Caco-2 (cell line): Measurements from ENCODE around the gene NUP54. TPM values are rescaled to one million over a fixed set of nuclear protein-coding genes. Genes with fewer than 3 reads are reported as not detected.

Experiments
- BruUV-seq: library from RNA; stranded (reverse); fragments of 400-500 nt; replicated peaks from 2 replicates; lab custom pipeline; 2021; lab: Mats Ljungman, UMichigan
- CTCF ChIA-PET: fragments of 300-600 bp; sonication (Branson Sonifier 250); formaldehyde crosslinking; loops from one replicate; lab custom pipeline; 2022; ENCODE audit warnings: antibody characterized with exemption; lab: Charles Lee
- POLR2A ChIA-PET: fragments of 300-600 bp; sonication (Branson Sonifier 250); formaldehyde crosslinking; loops from one replicate; lab custom pipeline; 2022; ENCODE audit warnings: antibody characterized with exemption; lab: Charles Lee
- DNase-seq, 2 experiments: peaks; one replicate each; pipeline versions ENCODE4 v3.0.0 to v3.0.0-alpha.2; 2020 to 2022
- H3K27me3 ChIP-seq: replicated peaks from 2 replicates; pipeline ENCODE4 v1.6.0; 2011; ENCODE audit warnings: low read length; ENCODE audit not compliant: control insufficient read depth, insufficient read depth
- H3K36me3 ChIP-seq: 2 replicates; pipeline ENCODE4 v1.5.1; 2011; ENCODE audit warnings: low read length; ENCODE audit not compliant: control insufficient read depth, insufficient read depth
- H3K4me1 ChIP-seq: fragments of 250-450 bp; sonication (Bioruptor Pico); 2 replicates; pipeline ENCODE4 v1.5.1; 2020; ENCODE audit warnings: mild to moderate bottlenecking
- H3K4me3 ChIP-seq: 2 replicates; pipeline ENCODE4 v1.5.1; 2011; ENCODE audit warnings: low read depth, mild to moderate bottlenecking, control low read depth, low read length
- H3K9me3 ChIP-seq: fragments of 250-450 bp; sonication (Bioruptor Pico); 2 replicates; pipeline ENCODE4 v1.5.1; 2020; ENCODE audit warnings: mild to moderate bottlenecking, moderate library complexity
- H3K27ac Mint-ChIP-seq: one replicate; pipeline ENCODE4 v1.8.0; 2022; ENCODE audit warnings: mixed read lengths; ENCODE audit not compliant: unreplicated experiment
- H3K27me3 Mint-ChIP-seq: one replicate; pipeline ENCODE4 v1.8.0; 2022; ENCODE audit warnings: mixed read lengths; ENCODE audit not compliant: insufficient read depth, unreplicated experiment
- H3K36me3 Mint-ChIP-seq: one replicate; pipeline ENCODE4 v1.8.0; 2022; ENCODE audit warnings: mild to moderate bottlenecking, mixed read lengths; ENCODE audit not compliant: insufficient read depth, unreplicated experiment
- H3K4me1 Mint-ChIP-seq: one replicate; pipeline ENCODE4 v1.8.0; 2022; ENCODE audit warnings: low read depth, mixed read lengths; ENCODE audit not compliant: unreplicated experiment
- H3K4me3 Mint-ChIP-seq: one replicate; pipeline ENCODE4 v1.8.0; 2022; ENCODE audit warnings: mild to moderate bottlenecking, moderate library complexity, mixed read lengths; ENCODE audit not compliant: unreplicated experiment
- H3K9me3 Mint-ChIP-seq: one replicate; pipeline ENCODE4 v1.8.0; 2022; ENCODE audit warnings: mixed read lengths; ENCODE audit not compliant: unreplicated experiment
- CTCF ChIP-seq, 2 experiments: fragments of 200-600 bp in 1 of 2; IDR thresholded peaks; 1 replicate in 1 of 2; 2 replicates in 1 of 2; pipeline versions ENCODE4 v1.5.1 to v1.8.0; 2011 to 2022; ENCODE audit warnings: antibody characterized with exemption in 1 of 2, control low read depth in 1 of 2, inconsistent platforms in 1 of 2, low read depth in 1 of 2, low read length in 1 of 2, mild to moderate bottlenecking in 1 of 2, moderate library complexity in 1 of 2; ENCODE audit not compliant: insufficient read depth in 1 of 2, severe bottlenecking in 1 of 2, unreplicated experiment in 1 of 2
- intact Hi-C: fragments of 100-400 bp; cut with micrococcal nuclease; formaldehyde crosslinking; loops from one replicate; pipeline ENCODE4 v1.10.0; 2022; ENCODE audit not compliant: unreplicated experiment
- total RNA-seq: library from RNA; stranded (reverse); gene quantifications from 2 replicates; pipeline ENCODE4 v1.2.3, GENCODE V29; 2022

Gene NUP54
- total RNA-seq, 1 experiment from 2014 or later = 68.8 TPM

GRCh38 chr4:76088719-76089118, 59.5 kb downstream of the NUP54 start:
- ChIA-PET CTCF (no interaction called here), POLR2A (no interaction called here)
- Mint-ChIP-seq H3K4me1 (peaks cover 5% of the 10 kb centered on the region), H3K27ac (no peak overlapping the region), H3K4me3 (no peak overlapping the region), H3K36me3 (no peaks in the 10 kb centered on the region), H3K9me3 (no peaks in the 10 kb centered on the region), H3K27me3 (peaks cover 2% of the 10 kb centered on the region)
- no peaks in the 10 kb centered on the region for H3K36me3 ChIP-seq
- no peak for DNase-seq
- H3K9me3 ChIP-seq = no peaks in the 10 kb centered on the region
- no peaks in the 10 kb centered on the region for H3K27me3 ChIP-seq
- TF ChIP-seq CTCF (IDR thresholded peaks at IDR 0.05; ENCODE audit: insufficient read depth in 1 of 2, low read depth in 1 of 2, low read length in 1 of 2, severe bottlenecking in 1 of 2, unreplicated experiment in 1 of 2) = no peak
- no peaks in the 10 kb centered on the region for H3K4me1 ChIP-seq
- intact Hi-C loops = loop anchor here (5.0 kb wide), 1 partner anchor 191 kb away; no protein-coding TSS in a partner anchor
- BruUV-seq = no TSS peak
- no peak overlapping the region for H3K4me3 ChIP-seq

- Mint-ChIP-seq H3K9me3 (no peaks in the 10 kb centered on the region), H3K4me3 (peak overlapping the region; percentile 69), H3K4me1 (peaks cover 5% of the 10 kb centered on the region), H3K36me3 (no peaks in the 10 kb centered on the region), H3K27ac (no peak overlapping the region), H3K27me3 (no peaks in the 10 kb centered on the region)
- CTCF ChIA-PET = interaction anchor here (0.6 to 2.4 kb wide), 13 partner anchors 10 to 239 kb away, joined by 3 to 23 read pairs (median 4); partner anchors contain the start of gene SDAD1
- Histone ChIP-seq H3K4me3 (peak overlapping the region; percentile 8; the same call in 1 of the 2 replicates), H3K27me3 (no peaks in the 10 kb centered on the region), H3K9me3 (no peaks in the 10 kb centered on the region), H3K4me1 (no peaks in the 10 kb centered on the region), H3K36me3 (no peaks in the 10 kb centered on the region)
- peak; percentile 40 to 76 for TF ChIP-seq CTCF (IDR thresholded peaks at IDR 0.05; ENCODE audit: insufficient read depth in 1 of 2, low read depth in 1 of 2, low read length in 1 of 2, severe bottlenecking in 1 of 2, unreplicated experiment in 1 of 2)
- POLR2A ChIA-PET = interaction anchor here (0.5 kb wide), 1 partner anchor 147 kb away, joined by 3 read pairs; no protein-coding TSS in a partner anchor
- no TSS peak for BruUV-seq
- intact Hi-C loops = loop anchor here (1.0 to 5.0 kb wide), 2 partner anchors 92 to 190 kb away; no protein-coding TSS in a partner anchor
- peak; percentile 67 to 71 for DNase-seq
These were observed 61.0 kb downstream of the NUP54 start for GRCh38 chr4:76087007-76087769.

- H3K27me3 Mint-ChIP-seq = peaks cover under 1% of the 10 kb centered on the region
- intact Hi-C loops = no loop called here
- no peak overlapping the region for H3K4me3 ChIP-seq
- no peak for TF ChIP-seq CTCF (IDR thresholded peaks at IDR 0.05; ENCODE audit: insufficient read depth in 1 of 2, low read depth in 1 of 2, low read length in 1 of 2, severe bottlenecking in 1 of 2, unreplicated experiment in 1 of 2)
- no TSS peak for BruUV-seq
- H3K9me3 ChIP-seq = no peaks in the 10 kb centered on the region
- ChIA-PET POLR2A (no interaction called here), CTCF (interaction anchor here (1.0 kb wide), 1 partner anchor 89 kb away, joined by 4 read pairs; no protein-coding TSS in a partner anchor)
- H3K36me3 Mint-ChIP-seq = no peaks in the 10 kb centered on the region
- no peak overlapping the region for H3K4me3 Mint-ChIP-seq
- DNase-seq = no peak
- H3K27me3 ChIP-seq = no peaks in the 10 kb centered on the region
- H3K9me3 Mint-ChIP-seq = no peaks in the 10 kb centered on the region
- H3K4me1 ChIP-seq = no peaks in the 10 kb centered on the region
- no peaks in the 10 kb centered on the region for H3K36me3 ChIP-seq
- H3K4me1 Mint-ChIP-seq = peaks cover 5% of the 10 kb centered on the region
- H3K27ac Mint-ChIP-seq = no peak overlapping the region
These were observed 63.7 kb downstream of the NUP54 start for GRCh38 chr4:76084542-76084941.
